Liver (tissue), 9 donors: ENCODE results near the gene SNAPC4. TPM values are rescaled to one million over a fixed set of nuclear protein-coding genes. Genes with fewer than 3 reads are reported as not detected.
A peak's percentile ranks its signal among the peaks of the same experiment; 100 is the strongest.

Experiments
- DNase-seq: peaks from one replicate; pipeline ENCODE4 v3.0.0-alpha.2; 2017; ENCODE audit warnings: low spot score
- H3K27ac ChIP-seq, 2 donors: one replicate each; pipeline ENCODE4 v1.7.0; 2013; ENCODE audit warnings: inconsistent platforms in 2 of 2, low read length in 2 of 2, control low read depth in 1 of 2, low read depth in 1 of 2, mild to moderate bottlenecking in 1 of 2
- H3K27me3 ChIP-seq, 4 donors: one replicate each; pipeline versions ENCODE4 v1.6.1 to v1.7.0; 2013; ENCODE audit warnings: low read length in 3 of 4, inconsistent platforms in 1 of 4, mild to moderate bottlenecking in 1 of 4, moderate library complexity in 1 of 4; ENCODE audit not compliant: control insufficient read depth in 4 of 4, insufficient read depth in 4 of 4
- H3K36me3 ChIP-seq, 4 donors: one replicate each; pipeline versions ENCODE4 v1.6.1 to v1.7.0; 2013; ENCODE audit warnings: low read length in 3 of 4, mild to moderate bottlenecking in 3 of 4, low read depth in 1 of 4, moderate library complexity in 1 of 4; ENCODE audit not compliant: control insufficient read depth in 4 of 4, insufficient read depth in 3 of 4
- H3K4me1 ChIP-seq, 4 donors: one replicate each; pipeline versions ENCODE4 v1.6.1 to v1.7.0; 2013; ENCODE audit warnings: low read length in 3 of 4, mild to moderate bottlenecking in 3 of 4, moderate library complexity in 1 of 4; ENCODE audit not compliant: control insufficient read depth in 4 of 4, insufficient read depth in 4 of 4
- H3K4me3 ChIP-seq, 3 donors: one replicate each; pipeline versions ENCODE4 v1.6.1 to v1.7.0; 2013; ENCODE audit warnings: low read length in 3 of 3, control low read depth in 1 of 3, low read depth in 1 of 3, mild to moderate bottlenecking in 1 of 3
- H3K9ac ChIP-seq, 2 donors: one replicate each; pipeline ENCODE4 v1.7.0; 2013; ENCODE audit warnings: low read length in 2 of 2, mild to moderate bottlenecking in 2 of 2, moderate library complexity in 2 of 2, control low read depth in 1 of 2, low read depth in 1 of 2
- H3K9me3 ChIP-seq, 4 donors: one replicate each; pipeline versions ENCODE4 v1.6.1 to v1.7.0; 2013; ENCODE audit warnings: low read length in 3 of 4; ENCODE audit not compliant: control insufficient read depth in 4 of 4
- EGR1 ChIP-seq, 2 donors: IDR thresholded peaks; 2 replicates each; pipeline ENCODE4 v1.6.1; 2016 to 2018; ENCODE audit warnings: antibody characterized with exemption in 2 of 2, low read depth in 2 of 2
- FOXA1 ChIP-seq: IDR thresholded peaks from 2 replicates; pipeline ENCODE4 v1.6.1; 2016; ENCODE audit warnings: antibody characterized with exemption
- FOXA2 ChIP-seq: IDR thresholded peaks from 2 replicates; pipeline ENCODE4 v1.6.1; 2016; ENCODE audit warnings: antibody characterized with exemption
- GABPA ChIP-seq, 2 donors: IDR thresholded peaks in 1 of 2; conservative IDR thresholded peaks in 1 of 2; 2 replicates each; pipeline ENCODE4 v1.6.1; 2016; ENCODE audit warnings: antibody characterized with exemption in 2 of 2, mild to moderate bottlenecking in 1 of 2, moderate library complexity in 1 of 2
- JUND ChIP-seq, 2 donors: IDR thresholded peaks; 2 replicates each; pipeline ENCODE4 v1.6.1; 2016; ENCODE audit warnings: antibody characterized with exemption in 2 of 2
- NR2F2 ChIP-seq: IDR thresholded peaks from 2 replicates; pipeline ENCODE4 v1.6.1; 2016; ENCODE audit warnings: antibody characterized with exemption
- RAD21 ChIP-seq, 2 donors: IDR thresholded peaks; 2 replicates each; pipeline ENCODE4 v1.6.1; 2016; ENCODE audit warnings: antibody characterized with exemption in 2 of 2, mild to moderate bottlenecking in 2 of 2
- REST ChIP-seq: IDR thresholded peaks from 2 replicates; pipeline ENCODE4 v1.6.1; 2016; ENCODE audit warnings: antibody characterized with exemption, mild to moderate bottlenecking
- RXRA ChIP-seq, 2 donors: IDR thresholded peaks; 2 replicates each; pipeline ENCODE4 v1.6.1; 2017 to 2018; ENCODE audit warnings: antibody characterized with exemption in 2 of 2, mild to moderate bottlenecking in 1 of 2
- SP1 ChIP-seq: IDR thresholded peaks from 2 replicates; pipeline ENCODE4 v1.6.1; 2018; ENCODE audit warnings: antibody characterized with exemption, mild to moderate bottlenecking
- TAF1 ChIP-seq: conservative IDR thresholded peaks from 2 replicates; pipeline ENCODE4 v1.6.1; 2016; ENCODE audit warnings: antibody characterized with exemption, mild to moderate bottlenecking
- YY1 ChIP-seq: IDR thresholded peaks from 2 replicates; pipeline ENCODE4 v1.6.1; 2016; ENCODE audit warnings: antibody characterized with exemption, mild to moderate bottlenecking
- WGBS: extraction: QIAGEN DNeasy Blood & Tissue Kit; methylation state at CpG from one replicate; pipeline ENCODE4 v1.1.7; 2013; 5-methylcytosine and 5-hydroxymethylcytosine counted together
- polyA plus RNA-seq, 2 donors: library from polyadenylated mRNA; stranded (reverse) in 1 of 2; unstranded in 1 of 2; fragments of 200-250 nt in 1 of 2; fragments of >200 nt in 1 of 2; fragmentation: Nextera tagmentation in 1 of 2; extraction: Ambion mirVana in 1 of 2; gene quantifications; one replicate each; pipeline versions ENCODE4 v1.2.1 to v1.2.3, GENCODE V29; 2013 to 2015
- total RNA-seq, 2 donors: library from RNA; depleted of rRNA; stranded (reverse); fragments of >200 nt; gene quantifications; one replicate each; pipeline ENCODE4 v1.2.3, GENCODE V29; 2014
- TF ChIP-seq, protein P1 (sequence below): fragments of 150-350 bp; IDR thresholded peaks from 2 replicates; pipeline ENCODE4 v1.5.1; 2017; ENCODE audit warnings: improper control_type of control experiment, low read depth, low read length; ENCODE audit not compliant: missing input control
- TF ChIP-seq, protein P2 (sequence below): IDR thresholded peaks from 2 replicates; pipeline ENCODE4 v1.6.1; 2016; ENCODE audit warnings: antibody characterized with exemption
- TF ChIP-seq, protein P3 (sequence below): IDR thresholded peaks from 2 replicates; pipeline ENCODE4 v1.6.1; 2016; ENCODE audit warnings: antibody characterized with exemption
- donor health status: healthy.
- donor health status: healthy.
- donor health status: healthy.
- donor health status: healthy.
- donor health status: healthy.

SNAPC4 gene
- total and polyA plus RNA-seq, 4 donors, result 0.75 to 4.2 (median 3.1) TPM

GRCh38 chr9:136361754-136362449 is 38.1 kb downstream of the SNAPC4 start:
- TF ChIP-seq, protein P1, sequence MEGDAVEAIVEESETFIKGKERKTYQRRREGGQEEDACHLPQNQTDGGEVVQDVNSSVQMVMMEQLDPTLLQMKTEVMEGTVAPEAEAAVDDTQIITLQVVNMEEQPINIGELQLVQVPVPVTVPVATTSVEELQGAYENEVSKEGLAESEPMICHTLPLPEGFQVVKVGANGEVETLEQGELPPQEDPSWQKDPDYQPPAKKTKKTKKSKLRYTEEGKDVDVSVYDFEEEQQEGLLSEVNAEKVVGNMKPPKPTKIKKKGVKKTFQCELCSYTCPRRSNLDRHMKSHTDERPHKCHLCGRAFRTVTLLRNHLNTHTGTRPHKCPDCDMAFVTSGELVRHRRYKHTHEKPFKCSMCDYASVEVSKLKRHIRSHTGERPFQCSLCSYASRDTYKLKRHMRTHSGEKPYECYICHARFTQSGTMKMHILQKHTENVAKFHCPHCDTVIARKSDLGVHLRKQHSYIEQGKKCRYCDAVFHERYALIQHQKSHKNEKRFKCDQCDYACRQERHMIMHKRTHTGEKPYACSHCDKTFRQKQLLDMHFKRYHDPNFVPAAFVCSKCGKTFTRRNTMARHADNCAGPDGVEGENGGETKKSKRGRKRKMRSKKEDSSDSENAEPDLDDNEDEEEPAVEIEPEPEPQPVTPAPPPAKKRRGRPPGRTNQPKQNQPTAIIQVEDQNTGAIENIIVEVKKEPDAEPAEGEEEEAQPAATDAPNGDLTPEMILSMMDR, result no peak
- no peak for TF ChIP-seq GABPA (IDR thresholded peaks at IDR 0.05 in 1 of 2, conservative IDR thresholded peaks at IDR 0.05 in 1 of 2)
- TF ChIP-seq TAF1, result no peak
- TF ChIP-seq, protein P2, sequence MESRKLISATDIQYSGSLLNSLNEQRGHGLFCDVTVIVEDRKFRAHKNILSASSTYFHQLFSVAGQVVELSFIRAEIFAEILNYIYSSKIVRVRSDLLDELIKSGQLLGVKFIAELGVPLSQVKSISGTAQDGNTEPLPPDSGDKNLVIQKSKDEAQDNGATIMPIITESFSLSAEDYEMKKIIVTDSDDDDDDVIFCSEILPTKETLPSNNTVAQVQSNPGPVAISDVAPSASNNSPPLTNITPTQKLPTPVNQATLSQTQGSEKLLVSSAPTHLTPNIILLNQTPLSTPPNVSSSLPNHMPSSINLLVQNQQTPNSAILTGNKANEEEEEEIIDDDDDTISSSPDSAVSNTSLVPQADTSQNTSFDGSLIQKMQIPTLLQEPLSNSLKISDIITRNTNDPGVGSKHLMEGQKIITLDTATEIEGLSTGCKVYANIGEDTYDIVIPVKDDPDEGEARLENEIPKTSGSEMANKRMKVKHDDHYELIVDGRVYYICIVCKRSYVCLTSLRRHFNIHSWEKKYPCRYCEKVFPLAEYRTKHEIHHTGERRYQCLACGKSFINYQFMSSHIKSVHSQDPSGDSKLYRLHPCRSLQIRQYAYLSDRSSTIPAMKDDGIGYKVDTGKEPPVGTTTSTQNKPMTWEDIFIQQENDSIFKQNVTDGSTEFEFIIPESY, result no peak
- no peak for TF ChIP-seq RAD21 (IDR thresholded peaks at IDR 0.05)
- TF ChIP-seq, protein P3, sequence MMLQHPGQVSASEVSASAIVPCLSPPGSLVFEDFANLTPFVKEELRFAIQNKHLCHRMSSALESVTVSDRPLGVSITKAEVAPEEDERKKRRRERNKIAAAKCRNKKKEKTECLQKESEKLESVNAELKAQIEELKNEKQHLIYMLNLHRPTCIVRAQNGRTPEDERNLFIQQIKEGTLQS, result no peak
- peak; percentile 65 for TF ChIP-seq NR2F2
- H3K9ac ChIP-seq, result no peak overlapping the region
- peak overlapping the region; percentile 21 to 42 for H3K27ac ChIP-seq

DNA sequence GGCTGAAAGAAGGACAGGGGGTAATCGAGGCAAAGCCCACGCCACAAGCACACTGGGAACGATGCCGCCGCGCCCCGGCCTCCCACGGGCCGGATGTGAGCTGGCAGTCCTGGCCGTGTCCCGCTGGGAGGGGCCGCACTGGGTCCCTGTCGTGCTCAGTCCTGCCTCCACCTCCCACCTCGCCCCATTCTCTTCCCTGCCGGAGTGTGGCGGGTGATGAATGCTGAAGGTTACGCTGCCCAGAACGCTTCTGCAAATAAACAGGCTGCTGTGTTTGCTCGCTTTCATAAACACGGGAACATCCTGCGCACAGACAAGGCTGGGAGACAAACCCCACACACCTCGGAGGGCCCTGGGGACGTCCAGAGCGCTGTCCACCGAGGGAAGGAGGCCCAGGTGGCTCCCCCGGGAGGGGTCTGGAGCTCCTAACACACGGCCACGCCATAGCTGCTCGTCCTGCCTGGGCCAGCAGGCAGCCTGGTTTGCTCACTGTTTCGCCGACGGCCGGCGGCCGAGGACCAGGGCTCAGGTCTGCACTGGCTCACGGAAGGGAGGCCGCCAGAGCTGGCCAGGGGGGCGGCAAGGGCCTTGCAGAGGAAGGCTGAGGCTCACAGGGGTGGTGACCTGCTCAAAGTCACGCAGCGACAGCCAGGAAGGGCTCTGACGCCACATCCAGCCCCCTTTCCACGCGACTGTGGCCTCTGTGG is 38.8 kb downstream of the SNAPC4 start:
- Histone ChIP-seq H3K27me3 (no peaks in the 10 kb centered on the region), H3K36me3 (peaks cover 0 to 1% (median 0%) of the 10 kb centered on the region in 4 donors), H3K4me1 (peaks cover 5 to 13% (median 6%) of the 10 kb centered on the region in 4 donors), H3K9me3 (no peaks in the 10 kb centered on the region), H3K4me3 (no peak overlapping the region), H3K9ac (no peak overlapping the region), H3K27ac (peak overlapping the region; percentile 21 to 42)
- TF ChIP-seq TAF1, result no peak
- no peak for TF ChIP-seq EGR1 (IDR thresholded peaks at IDR 0.05; ENCODE audit: low read depth in 2 of 2)
- no peak for TF ChIP-seq SP1
- no peak for TF ChIP-seq REST
- no peak for TF ChIP-seq RXRA (IDR thresholded peaks at IDR 0.05)
- TF ChIP-seq, protein P1, result no peak
- no peak for TF ChIP-seq FOXA2
- no peak for TF ChIP-seq NR2F2
- TF ChIP-seq JUND (IDR thresholded peaks at IDR 0.05), result no peak
- TF ChIP-seq YY1, result no peak
- no peak for TF ChIP-seq FOXA1
- TF ChIP-seq, protein P3, result no peak
- TF ChIP-seq, protein P2, result no peak
- 85% methylated on average over 43 of the region's 43 CpGs for WGBS
- no peak for DNase-seq

More at GRCh38 chr9:136361754-136362449, 38.1 kb downstream of the SNAPC4 start:
- H3K27me3 ChIP-seq, result no peaks in the 10 kb centered on the region
- H3K36me3 ChIP-seq, result peaks cover 0 to 1% (median 0%) of the 10 kb centered on the region in 4 donors
- WGBS, result 87% methylated on average over 26 of the region's 26 CpGs
- DNase-seq, result no peak
- H3K4me3 ChIP-seq, result no peak overlapping the region
- peaks cover 5 to 13% (median 6%) of the 10 kb centered on the region in 4 donors for H3K4me1 ChIP-seq
- no peaks in the 10 kb centered on the region for H3K9me3 ChIP-seq
